Measurements from ENCODE around the gene TNPO3.

The TNPO3 gene

GRCh38 chr7:128924707-128925588 is 130.0 kb downstream of the TNPO3 start:
- no peak for TF ChIP-seq CTCF (IDR thresholded peaks at IDR 0.05; ENCODE audit: borderline replicate concordance, control extremely low read depth, extremely low read depth, insufficient read depth, missing control alignments)
- in situ Hi-C loops (cut with MboI; ENCODE audit: low sequenced_read_pairs, unreplicated experiment), result loop anchor here (25.0 kb wide), 1 partner anchor 162 kb away; no protein-coding TSS in a partner anchor
- DNase-seq (ENCODE audit: low spot score), result no peak

GRCh38 chr7:128923411-128923800 is 131.5 kb downstream of the TNPO3 start:
- in situ Hi-C loops (cut with MboI; ENCODE audit: low sequenced_read_pairs, unreplicated experiment), result loop anchor here (25.0 kb wide), 1 partner anchor 164 kb away; no protein-coding TSS in a partner anchor
- DNase-seq (ENCODE audit: low spot score), result no peak
- no peak for TF ChIP-seq CTCF (IDR thresholded peaks at IDR 0.05; ENCODE audit: borderline replicate concordance, control extremely low read depth, extremely low read depth, insufficient read depth, missing control alignments)

GRCh38 chr7:128922496-128923410 is 132.2 kb downstream of the TNPO3 start:
- no peak for DNase-seq (ENCODE audit: low spot score)
- no peak for TF ChIP-seq CTCF (IDR thresholded peaks at IDR 0.05; ENCODE audit: borderline replicate concordance, control extremely low read depth, extremely low read depth, insufficient read depth, missing control alignments)
- in situ Hi-C loops (cut with MboI; ENCODE audit: low sequenced_read_pairs, unreplicated experiment), result loop anchor here (25.0 kb wide), 1 partner anchor 165 kb away; no protein-coding TSS in a partner anchor

GRCh38 chr7:128921866-128922440 is 133.0 kb downstream of the TNPO3 start:
- in situ Hi-C loops (cut with MboI; ENCODE audit: low sequenced_read_pairs, unreplicated experiment), result loop anchor here (25.0 kb wide), 1 partner anchor 165 kb away; no protein-coding TSS in a partner anchor
- DNase-seq (ENCODE audit: low spot score), result no peak
- TF ChIP-seq CTCF (IDR thresholded peaks at IDR 0.05; ENCODE audit: borderline replicate concordance, control extremely low read depth, extremely low read depth, insufficient read depth, missing control alignments), result no peak

GRCh38 chr7:128920913-128921582 is 133.9 kb downstream of the TNPO3 start:
- TF ChIP-seq CTCF (IDR thresholded peaks at IDR 0.05; ENCODE audit: borderline replicate concordance, control extremely low read depth, extremely low read depth, insufficient read depth, missing control alignments), result no peak
- DNase-seq (ENCODE audit: low spot score), result no peak
- in situ Hi-C loops (cut with MboI; ENCODE audit: low sequenced_read_pairs, unreplicated experiment), result loop anchor here (25.0 kb wide), 1 partner anchor 166 kb away; no protein-coding TSS in a partner anchor

All from GM13976 (cell line).